ELR (cell line): Measurements from ENCODE around the gene UBE2O.

Source experiments
- DNase-seq: peaks from one replicate; pipeline ENCODE4 v3.0.0-alpha.2; 2015; ENCODE audit warnings: low read depth

The UBE2O gene

DNA sequence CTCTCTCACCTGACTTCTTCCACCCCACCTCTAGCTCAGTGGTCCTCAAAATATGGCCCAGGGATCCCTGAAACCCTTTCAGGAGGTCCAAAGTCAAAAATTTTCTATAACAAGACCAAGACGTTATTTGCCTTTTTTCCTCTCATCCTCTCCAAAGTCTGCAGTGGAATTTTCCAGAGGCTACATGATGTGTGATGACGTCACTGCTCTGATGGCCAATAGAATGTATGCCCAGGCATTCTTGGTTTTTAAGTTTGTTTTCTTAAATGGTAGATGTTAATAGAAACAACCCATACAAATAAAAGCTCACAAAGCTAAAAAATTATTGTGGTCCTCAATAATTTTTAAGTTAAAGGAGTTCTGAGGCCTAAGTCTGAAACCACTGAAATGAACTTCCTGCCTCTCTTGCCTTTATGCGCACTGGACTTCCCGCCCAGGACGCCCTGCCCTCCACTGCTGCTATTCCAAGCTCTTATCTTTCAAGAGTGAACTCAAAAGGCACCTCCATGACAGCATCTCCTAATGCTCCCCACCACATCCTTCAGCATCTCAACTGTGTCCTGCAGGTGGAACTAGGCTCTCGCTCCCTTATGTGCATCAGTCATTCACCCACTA is 13.5 kb downstream of the UBE2O start:
- no peak for DNase-seq

GRCh38 chr17:76438906-76439305 is 14.0 kb downstream of the UBE2O start:
- no peak for DNase-seq

DNA sequence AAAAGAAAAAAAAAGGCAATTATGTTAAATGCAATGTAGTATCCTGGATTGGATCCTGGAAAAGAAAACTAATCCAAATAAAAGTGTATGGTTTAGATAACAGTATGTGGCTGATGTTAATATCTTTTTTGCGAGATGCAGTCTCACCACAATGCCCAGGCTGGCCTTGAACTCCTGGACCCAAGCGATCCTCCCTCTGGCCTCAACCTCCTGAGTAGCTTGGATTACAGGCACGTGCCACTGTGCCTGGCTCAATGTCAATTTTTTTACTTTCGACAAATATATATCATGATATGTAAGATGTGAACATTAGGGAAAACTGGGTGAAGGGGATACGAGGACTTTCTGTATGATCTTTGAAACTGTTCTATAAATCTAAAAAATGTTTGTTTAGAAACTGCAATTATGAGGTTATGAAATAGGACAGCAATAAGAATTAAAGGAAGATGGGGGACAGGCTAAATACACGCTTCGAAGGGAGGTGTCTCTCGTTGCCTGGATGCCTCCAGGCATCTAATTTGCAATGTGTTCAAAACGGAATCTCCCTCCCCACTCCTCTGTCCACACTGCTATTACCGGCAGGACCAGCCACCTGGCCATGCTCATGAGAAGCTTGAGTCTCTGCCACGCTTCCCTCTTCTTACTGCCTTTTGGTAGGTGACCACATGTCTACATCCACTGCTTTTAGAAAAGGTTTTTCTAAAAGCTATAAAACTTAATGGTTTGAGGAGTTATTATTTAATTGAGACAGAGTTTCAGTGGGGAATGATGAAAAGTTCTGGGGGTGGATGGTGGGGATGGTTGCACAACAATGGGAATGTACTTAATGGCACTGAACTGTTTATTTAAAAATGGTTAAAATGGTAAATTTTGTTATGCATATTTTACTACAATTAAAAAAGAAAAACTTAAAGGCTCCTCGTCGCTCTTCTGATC is 15.2 kb downstream of the UBE2O start:
- no peak for DNase-seq

GRCh38 chr17:76435751-76436150 is 17.2 kb downstream of the UBE2O start:
- DNase-seq: no peak

DNA sequence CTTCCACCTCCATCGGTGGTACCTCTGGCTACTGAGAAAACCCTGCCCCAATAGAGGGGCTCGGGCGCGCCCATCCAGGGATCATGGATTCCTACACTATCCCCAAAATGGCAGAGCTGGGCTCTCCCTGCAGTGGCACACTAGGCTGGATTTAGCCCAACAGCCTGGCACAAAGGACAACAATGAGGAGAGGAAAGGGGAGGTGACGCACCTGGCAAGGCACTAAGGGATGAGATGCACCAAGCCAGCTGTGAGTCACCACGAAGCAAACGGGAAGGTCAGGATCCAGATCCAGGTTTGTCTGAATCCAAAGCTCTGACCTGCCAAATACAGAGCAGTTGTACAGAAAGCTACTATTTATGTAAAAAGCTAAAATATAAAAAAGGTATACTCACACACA is 18.1 kb downstream of the UBE2O start:
- no peak for DNase-seq

DNA sequence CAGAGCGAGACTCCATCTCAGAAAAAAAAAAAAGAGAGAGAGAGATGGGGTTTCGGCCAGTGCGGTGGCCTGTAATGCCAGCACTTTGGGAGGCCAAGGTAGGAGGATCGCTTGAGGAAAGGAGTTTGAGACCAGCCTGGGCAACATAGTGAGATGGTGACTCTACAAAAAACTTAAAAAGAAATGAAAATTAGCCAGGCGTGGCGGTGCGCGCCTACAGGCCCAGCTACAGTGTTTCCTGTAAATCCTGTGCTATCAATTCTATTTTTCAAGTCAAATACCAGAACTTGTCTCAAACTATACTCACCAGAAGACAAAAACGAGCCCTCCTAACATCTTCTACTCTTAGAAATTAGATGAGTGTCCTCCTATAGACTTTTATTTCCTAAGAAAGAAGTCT is 19.3 kb downstream of the UBE2O start:
- no peak for DNase-seq

DNA sequence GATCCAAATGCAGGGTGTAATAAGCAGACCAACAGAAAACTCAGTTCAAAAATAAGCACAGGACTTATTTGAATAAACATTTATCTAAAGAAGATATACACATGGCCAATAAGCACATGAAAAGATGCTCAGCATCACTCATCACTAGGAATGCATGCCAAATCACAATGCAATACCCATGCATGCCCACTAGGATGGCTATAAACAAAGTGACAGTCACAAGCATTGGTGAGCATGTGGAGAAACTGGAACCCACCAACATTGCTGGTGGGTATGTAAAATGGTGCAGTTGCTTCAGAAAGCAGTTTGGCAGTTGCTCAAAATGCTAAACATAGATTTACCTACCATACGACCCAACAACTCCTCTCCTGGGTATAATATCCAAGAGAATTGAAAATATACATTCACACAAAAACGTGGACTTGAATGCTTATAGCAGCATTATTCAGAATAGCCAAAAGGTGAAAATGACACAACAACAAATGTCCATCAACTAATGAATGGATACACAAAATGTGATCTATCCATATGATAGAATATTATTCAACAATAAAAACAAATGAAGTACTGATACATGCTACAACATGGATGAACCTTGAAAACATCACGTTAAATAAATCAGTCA is 20.1 kb downstream of the UBE2O start:
- DNase-seq: peak; percentile 66

GRCh38 chr17:76432004-76432403 is 20.9 kb downstream of the UBE2O start:
- no peak for DNase-seq

DNA sequence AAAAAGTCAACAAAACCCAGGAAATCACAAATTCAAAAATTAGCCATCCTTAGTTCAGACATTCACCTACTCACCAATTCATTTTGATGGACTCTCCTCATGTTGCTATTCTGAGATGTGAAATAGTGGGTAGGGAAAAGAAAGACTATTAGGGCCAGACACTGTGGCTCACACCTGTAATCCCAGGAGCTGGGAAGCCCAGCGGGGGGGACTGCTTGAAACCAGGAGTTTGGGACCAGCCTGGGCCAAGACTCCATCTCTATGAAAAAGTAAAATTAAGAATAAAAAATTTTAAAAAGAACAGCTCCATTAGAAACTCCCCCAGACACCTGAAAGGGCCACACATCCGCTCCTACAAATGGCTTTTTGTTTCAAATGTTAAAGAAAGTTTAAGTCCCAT is 21.4 kb downstream of the UBE2O start:
- no peak for DNase-seq

- DNase-seq: no peak
Measured at GRCh38 chr17:76428511-76428910, 24.4 kb downstream of the UBE2O start.

DNA sequence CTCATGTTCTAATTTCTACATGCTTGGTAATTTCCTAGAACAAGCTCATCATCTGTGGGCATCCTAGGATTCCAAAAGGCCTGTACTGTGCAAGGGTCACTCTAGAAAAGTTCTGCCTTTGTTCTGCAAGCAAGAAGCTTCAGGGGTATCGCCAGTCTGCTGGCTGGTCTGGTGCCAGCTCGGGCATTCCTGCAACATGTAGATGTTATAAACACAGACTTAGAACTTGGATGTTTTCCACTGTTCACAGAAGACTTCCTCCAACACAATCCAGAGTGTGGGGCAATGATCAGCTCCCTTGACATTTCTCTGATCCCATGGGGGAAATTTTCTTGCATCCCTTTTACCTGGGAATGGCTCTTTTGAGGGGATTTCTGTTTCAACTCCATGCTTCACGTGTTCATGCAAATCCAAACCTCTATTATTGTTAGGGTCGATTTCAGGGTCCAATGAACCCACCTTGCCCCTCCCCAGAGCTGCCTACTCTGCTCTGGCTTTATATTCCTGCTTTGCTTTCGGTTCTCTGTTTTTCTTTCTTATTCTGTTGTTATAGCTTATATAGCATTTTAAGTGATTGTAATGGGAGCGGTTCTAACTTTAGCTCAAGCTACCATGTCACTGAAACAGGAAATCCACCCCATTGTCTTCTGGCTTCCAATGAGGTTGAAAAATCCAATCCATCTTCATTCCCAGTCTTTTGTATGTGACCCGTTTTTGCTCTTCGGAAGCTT is 25.3 kb downstream of the UBE2O start:
- DNase-seq: no peak

- DNase-seq: no peak
Measured at GRCh38 chr17:76426853-76427252, 26.1 kb downstream of the UBE2O start.

- DNase-seq: no peak
Measured at GRCh38 chr17:76422860-76423259, 30.1 kb downstream of the UBE2O start.

DNA sequence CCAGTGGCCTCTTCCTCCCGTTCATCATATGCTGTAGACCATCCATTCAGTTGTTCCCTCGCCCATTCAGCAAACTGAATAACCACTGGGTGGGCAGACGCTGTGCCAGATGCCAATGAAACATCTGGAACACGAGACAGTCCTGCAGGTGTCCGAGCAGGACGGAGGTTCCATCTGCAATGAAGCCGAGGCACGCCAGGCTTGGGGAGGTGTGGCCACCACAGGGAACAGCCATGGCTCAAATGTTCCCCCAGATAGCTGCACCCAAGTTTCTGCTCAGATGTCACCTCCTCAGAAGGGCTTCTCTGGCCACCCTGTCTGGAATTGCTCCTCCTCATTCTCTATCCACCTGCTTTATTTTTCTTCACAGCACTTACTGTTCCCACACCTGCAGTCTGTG is 30.5 kb downstream of the UBE2O start:
- no peak for DNase-seq

DNA sequence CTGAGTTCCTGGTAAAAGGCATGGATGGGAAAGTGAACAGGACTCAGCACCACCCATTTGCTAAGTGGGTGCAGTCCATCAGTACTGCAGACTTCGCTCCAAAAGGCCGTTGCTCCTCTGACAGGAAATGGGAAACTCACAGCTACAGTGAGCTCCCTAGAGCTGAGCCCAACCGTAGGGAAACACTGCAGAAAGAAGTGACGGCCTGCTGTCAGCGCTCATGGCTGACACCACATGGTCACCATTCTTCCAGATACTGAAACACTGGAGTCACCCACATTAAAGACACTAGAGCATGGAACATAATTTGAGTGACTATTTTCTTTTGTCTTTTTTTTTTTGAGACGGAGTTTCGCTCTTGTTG is 31.9 kb downstream of the UBE2O start:
- DNase-seq: no peak

DNA sequence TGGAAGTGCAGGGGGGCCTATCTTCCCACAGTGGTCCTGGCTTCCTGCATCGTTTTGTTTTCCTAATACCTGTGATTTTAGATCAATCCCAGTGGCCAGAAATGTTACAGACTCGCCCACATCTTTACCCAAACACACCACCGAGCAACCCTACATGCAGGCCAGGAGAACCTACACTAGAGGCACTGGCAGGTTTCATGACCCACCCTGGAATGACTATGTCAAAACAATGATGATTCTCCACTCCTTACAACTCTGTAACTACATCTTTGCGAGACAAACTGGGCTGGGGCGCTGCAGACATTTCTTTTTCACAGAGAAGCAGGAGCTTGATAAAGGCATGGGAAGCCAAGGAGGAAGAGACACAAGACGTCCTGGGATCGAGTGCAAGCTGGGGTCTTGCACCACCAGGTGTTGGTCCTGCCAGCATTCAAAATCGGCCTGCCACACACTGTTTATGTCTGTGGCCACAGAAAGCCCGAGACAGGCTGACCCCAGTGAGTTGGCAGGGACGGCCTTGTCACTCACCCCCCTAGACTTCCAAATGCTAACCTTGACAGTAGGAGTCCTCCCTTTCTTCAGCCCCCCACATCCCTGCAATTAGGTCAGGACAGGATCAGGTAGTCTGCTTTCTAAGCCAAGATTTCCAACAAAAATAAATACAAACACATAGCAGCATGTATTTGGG is 32.5 kb downstream of the UBE2O start:
- no peak for DNase-seq

- DNase-seq: no peak
Measured at GRCh38 chr17:76419576-76420260, 33.2 kb downstream of the UBE2O start.

- no peak for DNase-seq
Measured at GRCh38 chr17:76417499-76418143, 35.3 kb downstream of the UBE2O start.

- DNase-seq: no peak
Measured at GRCh38 chr17:76416899-76417298, 36.1 kb downstream of the UBE2O start.

- no peak for DNase-seq
Measured at GRCh38 chr17:76416457-76416856, 36.5 kb downstream of the UBE2O start.

GRCh38 chr17:76415786-76416185 is 37.2 kb downstream of the UBE2O start:
- no peak for DNase-seq
